Coronary artery (tissue), 2 donors: Measurements from ENCODE around the gene HOOK1.

Experiments used
- DNase-seq: peaks from one replicate; pipeline ENCODE4 v3.0.0-alpha.2; 2017; ENCODE audit warnings: low spot score
- H3K27ac ChIP-seq, 2 donors: fragments of 200-600 bp; sonication (generic); one replicate each; pipeline ENCODE4 v1.5.1; 2016 to 2019
- H3K4me3 ChIP-seq: fragments of 200-600 bp; sonication (generic); 2 replicates; pipeline ENCODE4 v1.5.1; 2016; ENCODE audit warnings: mild to moderate bottlenecking, moderate library complexity
- TF ChIP-seq, protein P1 (sequence below): fragments of 200-600 bp; sonication (generic); IDR thresholded peaks from one replicate; pipeline ENCODE4 v1.5.1; 2019; ENCODE audit warnings: antibody characterized with exemption

The HOOK1 gene

DNA sequence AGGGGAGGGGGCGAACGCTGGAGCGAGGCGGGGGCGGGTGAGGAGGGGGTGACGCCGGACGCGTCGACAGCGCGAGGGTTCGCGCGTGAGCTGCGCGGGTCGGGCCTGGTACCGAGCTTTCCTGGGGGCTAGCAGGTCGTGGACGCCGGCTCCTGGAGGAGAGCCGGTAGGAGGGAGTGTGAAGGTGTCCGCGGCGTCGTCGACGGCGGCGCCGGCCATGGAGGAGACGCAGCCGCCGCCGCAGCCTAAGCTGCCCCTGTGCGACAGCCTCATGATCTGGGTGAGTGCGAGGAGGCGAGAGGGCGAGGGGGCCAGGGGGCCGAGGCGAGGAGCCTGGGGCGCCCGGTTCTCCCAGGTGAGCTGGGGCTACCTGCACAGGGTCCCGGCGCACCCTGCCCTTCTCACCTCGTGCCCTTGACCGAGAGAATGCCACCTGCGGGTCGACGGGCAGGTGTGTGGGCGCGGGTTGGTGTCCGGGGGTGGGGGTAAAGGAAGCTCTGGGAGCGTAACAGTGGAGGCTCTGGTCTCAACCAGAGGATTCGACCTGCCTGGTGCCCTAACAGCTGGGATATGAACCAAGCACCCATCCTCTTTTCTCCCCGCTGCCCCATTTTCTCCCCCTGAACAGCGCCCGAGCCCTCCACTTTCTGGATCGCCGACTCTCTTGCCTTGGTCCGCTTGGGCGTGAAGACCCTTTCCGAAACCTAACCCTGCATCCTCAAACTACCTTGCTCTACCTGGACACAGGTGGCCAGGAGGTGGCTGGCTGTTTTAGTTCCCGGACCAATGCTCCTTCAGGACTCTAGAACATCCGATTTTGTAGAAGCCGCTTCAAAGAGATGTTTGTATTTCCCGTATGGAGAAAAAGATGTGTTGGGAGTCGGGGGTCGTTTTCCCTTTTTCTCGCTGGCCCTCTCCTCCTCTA, at the start of gene HOOK1:
TSS of gene HOOK1 (plus strand) at position 49 of the 925 bp plus-strand sequence. CDS start at position 218, 169 bp downstream.
- peak within 1 kb of the TSS; percentile 68 for H3K4me3 ChIP-seq
- TF ChIP-seq, protein P1, sequence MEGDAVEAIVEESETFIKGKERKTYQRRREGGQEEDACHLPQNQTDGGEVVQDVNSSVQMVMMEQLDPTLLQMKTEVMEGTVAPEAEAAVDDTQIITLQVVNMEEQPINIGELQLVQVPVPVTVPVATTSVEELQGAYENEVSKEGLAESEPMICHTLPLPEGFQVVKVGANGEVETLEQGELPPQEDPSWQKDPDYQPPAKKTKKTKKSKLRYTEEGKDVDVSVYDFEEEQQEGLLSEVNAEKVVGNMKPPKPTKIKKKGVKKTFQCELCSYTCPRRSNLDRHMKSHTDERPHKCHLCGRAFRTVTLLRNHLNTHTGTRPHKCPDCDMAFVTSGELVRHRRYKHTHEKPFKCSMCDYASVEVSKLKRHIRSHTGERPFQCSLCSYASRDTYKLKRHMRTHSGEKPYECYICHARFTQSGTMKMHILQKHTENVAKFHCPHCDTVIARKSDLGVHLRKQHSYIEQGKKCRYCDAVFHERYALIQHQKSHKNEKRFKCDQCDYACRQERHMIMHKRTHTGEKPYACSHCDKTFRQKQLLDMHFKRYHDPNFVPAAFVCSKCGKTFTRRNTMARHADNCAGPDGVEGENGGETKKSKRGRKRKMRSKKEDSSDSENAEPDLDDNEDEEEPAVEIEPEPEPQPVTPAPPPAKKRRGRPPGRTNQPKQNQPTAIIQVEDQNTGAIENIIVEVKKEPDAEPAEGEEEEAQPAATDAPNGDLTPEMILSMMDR: no peak
- no peak within 1 kb of the TSS for H3K27ac ChIP-seq
- DNase-seq: no peak

DNA sequence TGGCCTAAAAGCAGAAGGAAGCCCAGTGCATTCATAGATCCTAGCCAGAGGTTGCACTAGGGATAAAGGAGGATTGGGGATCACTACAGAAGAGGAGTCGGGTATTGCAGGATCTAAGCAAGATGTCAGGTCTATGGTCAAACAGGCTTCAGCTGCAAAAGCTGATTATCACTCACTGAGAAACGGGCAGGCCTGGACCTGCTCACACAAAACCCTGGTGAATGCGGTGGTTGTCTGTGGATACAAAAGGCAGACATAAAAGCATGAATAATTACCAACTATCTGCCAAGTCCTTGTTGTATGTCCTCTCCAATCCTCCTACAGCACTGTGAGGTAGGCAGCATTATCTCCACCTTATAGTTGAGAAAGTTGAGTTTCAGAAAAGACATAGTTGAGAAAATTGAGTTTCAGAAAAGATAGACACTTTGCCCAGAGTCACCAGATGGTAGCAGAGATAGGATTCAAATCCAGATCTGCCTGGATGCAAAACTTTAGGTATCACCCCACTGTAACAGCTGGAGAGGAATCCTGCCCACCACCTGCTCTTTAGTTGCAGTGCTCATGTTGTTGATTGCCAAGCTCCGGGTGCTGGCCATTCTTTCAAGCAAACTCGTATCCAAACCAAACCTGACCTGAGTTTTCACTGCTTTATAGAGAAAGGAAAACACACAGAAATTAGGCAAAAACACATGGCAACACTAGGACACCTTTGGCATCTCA, 49.6 kb upstream of the HOOK1 start:
- TF ChIP-seq, protein P1: no peak
- DNase-seq: no peak
- H3K4me3 ChIP-seq: no peak overlapping the region
- H3K27ac ChIP-seq: no peak overlapping the region

DNA sequence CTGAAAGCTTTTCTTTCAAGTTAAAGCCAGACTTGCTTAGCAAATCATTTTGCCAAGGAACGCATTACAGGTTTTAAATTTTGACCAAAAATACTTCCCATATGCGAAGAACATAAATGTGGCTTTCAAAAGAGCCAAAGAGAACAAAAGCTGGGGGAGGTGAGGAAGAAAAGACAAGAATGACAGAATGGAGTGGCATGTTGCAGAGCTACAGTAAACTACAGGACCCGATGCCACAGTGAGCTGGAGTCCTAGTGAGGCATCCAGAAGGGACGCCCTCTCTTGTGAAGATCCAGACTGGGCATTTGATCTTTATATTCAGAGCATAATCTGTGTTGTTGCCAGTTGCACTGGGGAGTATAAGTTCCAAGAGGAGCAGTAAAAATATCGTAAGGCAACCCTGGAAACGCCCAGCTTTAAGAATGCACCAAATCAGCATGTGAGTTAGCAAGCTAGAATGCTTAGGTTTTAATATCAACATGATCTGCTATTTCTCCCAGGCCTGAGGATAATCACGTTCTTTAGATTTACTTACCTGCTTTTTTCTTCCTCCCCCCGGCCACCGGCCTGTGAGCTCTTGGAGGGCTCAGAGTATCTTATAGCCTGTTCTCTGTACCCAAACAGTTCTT, 48.4 kb upstream of the HOOK1 start:
- TF ChIP-seq, protein P1: no peak
- no peak for DNase-seq
- no peak overlapping the region for H3K27ac ChIP-seq
- no peak overlapping the region for H3K4me3 ChIP-seq

DNA sequence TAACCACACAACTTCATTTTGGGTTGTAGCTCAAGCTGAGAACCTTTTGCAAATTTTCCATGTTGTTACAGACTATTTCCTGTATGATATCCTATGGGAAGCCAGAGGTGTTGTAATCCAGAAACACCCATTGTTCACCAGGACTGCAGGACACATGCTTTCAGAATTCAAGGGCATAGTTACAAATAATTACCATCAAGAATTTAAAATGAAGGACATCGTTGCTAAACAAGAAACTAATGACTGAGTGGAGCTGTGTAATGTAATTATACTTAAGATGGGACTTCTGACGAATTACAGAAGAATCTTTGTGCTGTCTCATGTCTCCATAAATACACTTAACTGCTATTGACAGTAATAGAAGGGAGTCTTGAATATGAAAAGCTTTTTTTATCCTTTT, 47.6 kb upstream of the HOOK1 start:
- Histone ChIP-seq H3K27ac (no peak overlapping the region), H3K4me3 (no peak overlapping the region)
- no peak for DNase-seq
- TF ChIP-seq, protein P1: no peak

DNA sequence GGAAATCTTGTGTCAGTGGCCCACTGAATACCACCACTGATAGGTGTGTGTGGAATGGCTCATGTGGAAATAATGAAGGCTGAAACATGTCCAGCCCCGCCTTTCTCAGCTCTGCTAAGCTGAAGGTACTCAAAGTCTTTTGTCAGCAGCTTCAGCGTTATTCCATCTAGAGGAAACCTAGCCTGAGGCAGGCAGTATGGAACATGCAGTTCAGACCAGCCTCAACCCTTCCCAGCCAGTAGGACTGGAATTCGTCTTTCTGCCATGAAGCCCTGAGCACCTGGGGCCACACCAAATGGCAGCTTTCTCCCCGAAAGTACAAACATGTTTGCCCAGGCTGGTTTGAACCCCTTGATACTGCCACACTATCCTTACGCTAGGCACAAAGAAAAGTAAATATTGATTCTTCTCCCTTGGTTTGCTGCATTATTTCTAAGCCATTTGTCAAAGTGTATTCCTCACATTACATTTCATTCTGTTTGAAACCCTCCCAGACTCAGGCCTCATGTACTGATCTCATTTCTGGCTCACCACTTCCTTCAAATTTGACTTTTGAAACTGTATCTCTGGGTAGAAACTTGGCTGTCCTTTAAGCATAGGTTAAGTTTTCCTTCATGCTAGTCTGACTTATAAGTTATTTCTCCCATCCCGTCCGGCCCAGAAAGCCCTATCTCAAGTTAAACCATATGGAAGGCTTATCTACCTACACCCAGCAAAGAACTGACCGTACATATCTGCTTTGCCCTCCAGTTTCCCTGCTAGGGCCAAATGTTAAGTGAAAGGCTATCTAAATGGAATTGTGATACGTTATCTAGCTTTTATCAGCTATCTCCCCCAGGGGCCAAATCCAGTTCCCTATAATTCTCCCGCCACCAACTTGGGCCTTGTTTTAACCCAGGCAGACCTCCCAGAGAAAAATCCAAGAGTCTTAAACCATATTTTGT, 45.7 kb upstream of the HOOK1 start:
- no peak for DNase-seq
- Histone ChIP-seq H3K4me3 (no peak overlapping the region), H3K27ac (no peak overlapping the region)
- TF ChIP-seq, protein P1: no peak

DNA sequence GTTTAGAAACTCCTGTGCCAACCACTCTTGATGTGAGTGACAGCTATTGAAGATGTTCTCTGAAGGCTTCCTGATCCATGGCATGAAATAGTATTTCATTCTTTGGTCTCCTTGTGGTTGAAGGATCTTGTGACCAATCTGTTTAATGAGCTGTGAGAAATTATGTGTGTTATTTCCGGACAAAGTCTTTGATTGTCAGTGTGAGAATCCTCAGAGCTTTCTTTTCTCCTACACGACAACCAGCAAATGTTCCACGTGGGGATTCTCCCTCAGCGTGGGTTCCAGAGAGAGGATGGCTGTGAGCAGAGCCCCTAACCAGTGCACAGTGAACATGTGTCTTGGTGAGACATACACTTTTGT, 45.0 kb upstream of the HOOK1 start:
- Histone ChIP-seq H3K27ac (no peak overlapping the region), H3K4me3 (no peak overlapping the region)
- no peak for DNase-seq
- TF ChIP-seq, protein P1: no peak
